Measurements from ENCODE around the gene SMIM14.

GRCh38 chr4:39617534-39617933 lies 21.1 kb downstream of the SMIM14 start:
- TF ChIP-seq POLR2A (IDR thresholded peaks at IDR 0.05) (no peak), CTCF (IDR thresholded peaks at IDR 0.05) (no peak)

Data from lower leg skin (tissue), 3 donors.